Measurements from ENCODE around the gene CNTN6. TPM values are rescaled to one million over a fixed set of nuclear protein-coding genes. Genes with fewer than 3 reads are reported as not detected.

Gene CNTN6
- total and polyA plus RNA-seq, 2 of the 4 experiments (the other 2 are of a cell fraction): not detected

- H3K27me3 ChIP-seq (ENCODE audit: control insufficient read depth, insufficient read depth, low read length): no peaks in the 10 kb centered on the region
- POLR2A ChIA-PET (ENCODE audit: unreplicated experiment): no interaction called here
- H4K20me1 ChIP-seq (ENCODE audit: insufficient read depth, low read length): no peaks in the 10 kb centered on the region
- no peak overlapping the region for H3K4ac ChIP-seq (ENCODE audit: low read depth, low read length)
- TF ChIP-seq CHD1 (IDR thresholded peaks at IDR 0.05; ENCODE audit: low read depth, low read length) (no peak), MAFK (IDR thresholded peaks at IDR 0.05; ENCODE audit: low read depth, low read length) (no peak), BHLHE40 (IDR thresholded peaks at IDR 0.05; ENCODE audit: low read depth, low read length) (no peak)
- ATAC-seq (ENCODE audit: low read depth) (no peak), DNase-seq (no peak)
- no peak overlapping the region for H3K27ac ChIP-seq (ENCODE audit: insufficient read depth, low read length)
- no peak overlapping the region for H2AK9ac ChIP-seq (replicated peaks; ENCODE audit: low read depth, low read length, poor library complexity)
- no peak overlapping the region for H4K8ac ChIP-seq (ENCODE audit: low read depth in 2 of 2, low read length in 2 of 2)
- dilution Hi-C loops (cut with HindIII; ENCODE audit: low sequenced_read_pairs, unreplicated experiment): no loop called here
- CTCF ChIA-PET: no interaction called here
- H2AK5ac ChIP-seq (ENCODE audit: low read depth, low read length): no peak overlapping the region
- no peak overlapping the region for H4K91ac ChIP-seq (ENCODE audit: insufficient read depth, low read depth, low read length)
- no peak overlapping the region for H3K4me3 ChIP-seq (ENCODE audit: insufficient read depth, low read depth, low read length)
- H3K9me1 ChIP-seq (ENCODE audit: insufficient read depth, low read length): no peaks in the 10 kb centered on the region
- WGBS, 2 experiments (ENCODE audit: extremely low coverage in 2 of 2, insufficient read length in 1 of 2): no CpG with 5 or more reads among the region's 2 CpGs
- peaks cover 6% of the 10 kb centered on the region for H3K9me3 ChIP-seq (ENCODE audit: control insufficient read depth, insufficient read depth, low read length)
- in situ Hi-C loops (cut with MboI; ENCODE audit: low sequenced_read_pairs): no loop called here
- no peak overlapping the region for H2BK5ac ChIP-seq (ENCODE audit: low read depth, low read length, poor library complexity, severe bottlenecking)
- H2BK15ac ChIP-seq (ENCODE audit: low read depth, low read length): no peak overlapping the region
- no peak overlapping the region for H3K56ac ChIP-seq (ENCODE audit: extremely low read depth, insufficient read depth, low read length)
- no peak overlapping the region for H3K23ac ChIP-seq (ENCODE audit: low read depth, low read length)
- no peak overlapping the region for H3K18ac ChIP-seq (ENCODE audit: low read depth, low read length)
- no peak overlapping the region for H2BK20ac ChIP-seq (ENCODE audit: low read depth, low read length)
- H2BK120ac ChIP-seq (ENCODE audit: low read depth, low read length): no peak overlapping the region
- no peak overlapping the region for H3K4me2 ChIP-seq (ENCODE audit: low read depth, low read length)
- H3K36me3 ChIP-seq (ENCODE audit: control insufficient read depth, insufficient read depth, low read length): no peaks in the 10 kb centered on the region
- intact Hi-C loops (cut with micrococcal nuclease): no loop called here
- no peak overlapping the region for H3K14ac ChIP-seq (replicated peaks; ENCODE audit: low read depth, low read length)
- H3K4me1 ChIP-seq (ENCODE audit: control insufficient read depth, insufficient read depth, low read length): no peaks in the 10 kb centered on the region
- no peaks in the 10 kb centered on the region for H3K79me1 ChIP-seq (ENCODE audit: low read depth in 1 of 2, low read length in 2 of 2)
- H4K5ac ChIP-seq (ENCODE audit: low read depth, low read length): no peak overlapping the region
- H2AFZ ChIP-seq (replicated peaks; ENCODE audit: low read length, poor library complexity): no peak overlapping the region
- no TSS peak for BruUV-seq (replicated peaks)
- H3K9ac ChIP-seq (ENCODE audit: low read depth, low read length): no peak overlapping the region
Observed at GRCh38 chr3:1138036-1138435, 45.2 kb downstream of the CNTN6 start.
